DMS53 treated with DMSO at 0.1 percent for 48 hours (cell line): ENCODE measurements around the gene AK8.
A peak's percentile ranks its signal among the peaks of the same experiment; 100 is the strongest.
"Not testable (repeated sequence)": the region's sequence is repeated elsewhere in the genome, so short reads cannot be mapped to it uniquely, and the experiment has no call there.

Experiments used
- DNase-seq: peaks from one replicate; lab custom pipeline; 2025; ENCODE audit not compliant: unreplicated experiment; lab: John Stamatoyannopoulos, UW

Gene AK8

GRCh38 chr9:132722564-132723065 is 155.5 kb downstream of the AK8 start:
- no peak for DNase-seq

GRCh38 chr9:132721661-132722060 is 156.4 kb downstream of the AK8 start:
- DNase-seq: no peak

GRCh38 chr9:132718381-132718928 is 159.6 kb downstream of the AK8 start:
- DNase-seq: not testable (repeated sequence)

DNA sequence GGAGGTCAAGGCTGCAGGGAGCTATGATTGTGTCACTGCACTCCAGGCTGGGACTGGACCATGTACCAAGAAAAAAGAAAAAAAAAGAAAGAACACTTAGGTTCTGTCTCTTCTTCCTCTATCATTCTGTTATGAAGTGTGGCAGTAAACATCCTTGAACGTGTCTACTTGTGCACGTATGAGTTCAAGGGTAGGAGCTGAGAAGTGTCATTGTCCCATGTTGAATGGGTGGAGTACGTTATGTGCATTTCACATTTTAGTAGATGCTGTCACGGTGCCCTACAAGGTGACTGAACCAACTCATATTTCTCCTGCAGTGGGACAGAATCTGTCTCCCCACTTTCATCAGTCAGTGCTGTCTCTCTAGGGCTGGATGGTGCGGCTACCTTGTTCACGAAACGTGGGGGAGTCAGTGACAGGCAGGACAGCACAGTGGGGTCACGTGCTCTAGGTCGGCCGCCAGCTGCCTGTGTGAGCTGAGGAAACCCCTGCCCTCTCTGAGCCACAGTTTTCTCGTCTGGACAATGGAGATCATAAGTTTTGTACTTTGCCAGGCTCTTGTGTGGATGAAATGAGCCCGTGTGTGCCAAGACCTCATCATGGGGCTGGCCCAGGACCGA is 160.6 kb downstream of the AK8 start:
- no peak for DNase-seq

DNA sequence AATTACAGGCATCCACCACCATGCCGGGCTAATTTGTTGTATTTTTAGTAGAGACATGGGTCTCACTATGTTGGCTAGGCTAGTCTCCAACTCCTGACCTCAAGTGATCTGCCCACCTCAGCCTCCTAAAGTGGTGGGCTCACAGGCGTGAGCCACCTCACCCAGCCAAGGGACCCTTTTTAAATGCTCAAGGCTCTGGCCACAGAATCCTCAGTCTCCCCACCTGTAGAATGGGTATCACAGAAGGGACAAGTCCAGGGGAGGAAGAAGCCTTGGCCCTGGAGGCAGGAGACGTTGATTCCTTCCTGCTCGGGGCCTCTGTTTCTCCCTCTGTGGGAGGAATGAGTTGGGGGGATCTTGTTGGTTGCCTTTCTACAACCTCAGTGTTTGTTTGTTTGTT is 162.1 kb downstream of the AK8 start:
- DNase-seq: no peak

- no peak for DNase-seq
Measured at GRCh38 chr9:132712753-132713152, 165.3 kb downstream of the AK8 start.

DNA sequence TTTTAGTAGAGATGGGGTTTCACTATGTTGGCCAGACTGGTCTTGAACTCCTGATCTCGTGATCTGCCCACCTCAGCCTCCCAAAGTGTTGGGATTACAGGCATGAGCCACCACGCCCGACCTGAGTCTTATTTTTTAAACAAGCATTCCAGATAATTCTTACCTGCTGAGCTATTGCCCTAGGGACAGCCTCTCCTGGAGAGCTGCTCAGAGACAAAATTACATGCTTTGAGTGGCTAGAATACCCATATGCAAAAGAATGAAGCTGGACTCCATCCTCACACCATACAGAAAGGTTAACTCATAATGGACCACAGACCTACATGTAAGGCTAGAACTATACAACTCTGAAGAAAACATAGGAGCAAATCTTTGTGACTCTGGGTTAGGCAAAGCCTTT is 166.2 kb downstream of the AK8 start:
- DNase-seq: no peak

GRCh38 chr9:132711152-132711551 is 166.9 kb downstream of the AK8 start:
- DNase-seq: not testable (repeated sequence)

GRCh38 chr9:132710333-132710732 is 167.8 kb downstream of the AK8 start:
- DNase-seq: no peak

GRCh38 chr9:132708769-132709430 is 169.2 kb downstream of the AK8 start:
- no peak for DNase-seq

DNA sequence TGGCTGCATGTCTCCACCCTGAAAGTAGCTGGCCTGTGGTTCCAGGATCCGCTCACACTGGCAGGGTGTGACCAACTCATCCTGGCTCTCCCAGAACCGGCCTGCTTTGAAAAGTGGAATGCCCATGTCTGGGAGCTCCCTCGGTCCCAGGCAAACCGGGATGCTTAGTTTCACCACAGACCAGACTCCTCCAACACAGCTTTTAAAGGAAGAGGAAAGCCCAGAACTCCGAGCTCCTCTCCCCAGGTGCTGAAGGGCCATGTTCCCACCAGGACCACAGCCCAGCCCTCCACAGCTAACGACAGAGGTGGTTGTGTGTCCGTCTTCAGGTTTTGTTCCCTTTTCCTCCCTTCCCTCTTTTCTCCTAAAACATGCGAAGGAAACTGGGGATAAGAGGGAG is 169.8 kb downstream of the AK8 start:
- DNase-seq: no peak

GRCh38 chr9:132703336-132703735 is 174.7 kb downstream of the AK8 start:
- DNase-seq: no peak

DNA sequence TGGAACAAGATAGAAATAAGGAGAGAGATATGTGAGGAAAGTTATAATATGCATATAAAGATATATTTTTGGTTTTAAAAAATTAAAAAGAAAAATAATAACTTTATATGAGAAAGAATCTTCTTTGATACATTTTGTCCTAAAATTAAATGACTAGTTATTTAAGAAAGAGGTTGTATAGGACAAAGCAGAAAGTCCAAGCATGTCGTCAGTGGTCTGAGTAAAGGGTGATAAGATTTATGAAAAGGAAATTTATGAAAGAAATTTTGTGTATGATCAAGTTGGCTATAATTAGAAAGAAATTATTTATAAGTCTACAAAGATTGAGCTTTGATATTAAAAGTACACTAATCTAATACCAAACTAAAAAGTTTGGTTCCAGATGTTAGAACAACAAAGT is 175.8 kb downstream of the AK8 start:
- DNase-seq: no peak

- DNase-seq: no peak
Measured at GRCh38 chr9:132699956-132700355, 178.1 kb downstream of the AK8 start.

GRCh38 chr9:132698989-132699388 is 179.1 kb downstream of the AK8 start:
- no peak for DNase-seq

DNA sequence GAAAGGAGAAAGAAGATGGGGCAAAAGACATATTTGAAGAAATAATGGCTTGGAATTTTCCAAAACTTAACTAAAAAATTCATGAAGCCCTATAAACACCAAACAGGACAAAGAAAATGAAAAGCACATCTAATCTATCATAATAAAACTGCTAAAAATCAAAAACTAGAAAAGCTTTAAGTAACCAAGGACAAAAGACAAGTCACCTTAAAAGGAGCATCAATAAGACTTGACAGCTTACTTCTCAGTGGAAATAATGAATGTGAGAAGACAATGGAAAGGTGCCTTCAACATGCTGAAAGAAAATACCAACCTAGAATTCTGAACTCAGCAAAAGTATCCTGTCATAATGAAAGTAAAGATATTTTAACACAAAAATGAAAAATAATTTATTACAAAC is 180.9 kb downstream of the AK8 start:
- no peak for DNase-seq

DNA sequence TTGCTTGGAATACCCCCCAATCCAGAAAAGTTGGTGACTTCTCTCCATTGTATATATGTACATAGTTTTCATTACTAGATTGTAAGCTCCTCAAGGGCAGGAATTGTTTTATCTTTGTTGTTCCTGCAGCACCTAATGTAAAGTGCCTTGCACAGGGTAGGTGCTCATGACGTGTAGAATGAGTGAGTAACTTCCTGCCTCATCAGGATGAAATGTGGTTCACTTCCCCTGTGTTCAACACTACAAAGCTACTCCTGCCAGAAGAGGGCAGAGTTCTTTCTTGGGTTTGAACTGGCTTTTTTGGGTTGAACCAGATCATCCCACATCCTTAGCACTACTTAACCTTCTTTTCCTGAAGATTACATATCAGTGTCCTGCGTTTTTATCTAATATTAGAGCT is 183.9 kb downstream of the AK8 start:
- peak; percentile 5 for DNase-seq

DNA sequence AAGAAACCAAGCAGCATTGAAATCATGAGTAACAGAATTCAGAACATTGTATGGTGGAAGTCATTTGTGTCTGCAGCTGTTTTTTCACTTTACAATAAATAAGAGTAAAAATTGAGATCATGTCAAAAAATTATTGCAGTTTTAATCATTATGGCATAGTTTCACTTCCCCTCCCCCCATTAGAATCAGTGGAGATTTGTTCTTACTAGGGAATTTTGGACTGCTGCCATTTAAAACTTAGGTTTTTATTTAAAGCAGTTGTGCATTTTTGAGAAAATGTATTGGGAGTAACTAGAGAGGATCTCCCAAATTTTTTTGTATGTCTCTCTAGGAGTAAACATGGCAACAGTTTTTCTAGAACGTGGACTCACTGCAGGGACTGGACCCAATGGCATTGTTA is 187.4 kb downstream of the AK8 start:
- DNase-seq: no peak

- DNase-seq: no peak
Measured at GRCh38 chr9:132683873-132684272, 194.2 kb downstream of the AK8 start.

- no peak for DNase-seq
Measured at GRCh38 chr9:132681561-132681960, 196.5 kb downstream of the AK8 start.

- no peak for DNase-seq
Measured at GRCh38 chr9:132679946-132680625, 198.0 kb downstream of the AK8 start.

DNA sequence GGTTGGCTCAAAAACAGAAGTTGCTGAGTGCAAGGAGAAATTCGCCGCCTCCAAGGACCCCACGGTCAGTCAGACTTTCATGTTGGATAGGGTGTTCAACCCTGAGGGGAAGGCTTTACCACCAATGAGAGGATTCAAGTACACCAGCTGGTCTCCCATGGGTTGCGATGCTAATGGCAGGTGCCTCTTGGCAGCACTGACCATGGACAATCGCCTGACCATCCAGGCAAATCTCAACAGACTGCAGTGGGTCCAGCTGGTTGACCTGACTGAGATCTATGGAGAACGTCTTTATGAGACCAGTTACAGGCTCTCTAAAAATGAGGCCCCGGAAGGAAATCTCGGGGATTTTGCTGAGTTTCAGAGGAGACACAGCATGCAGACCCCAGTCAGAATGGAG is 200.1 kb downstream of the AK8 start:
- DNase-seq: no peak
